PC-3 (cell line): ENCODE data around the gene TMEM18. TPM values are rescaled to one million over a fixed set of nuclear protein-coding genes. Genes with fewer than 3 reads are reported as not detected.

Source experiments
- ATAC-seq: fragments of 200-7000 bp; cut with Tn5 transposase; 2 replicates; pipeline ENCODE4 v1.9.1; 2020; ENCODE audit warnings: mild to moderate bottlenecking, moderate library complexity
- BruUV-seq: library from RNA; stranded (reverse); fragments of 400-500 nt; replicated peaks from 2 replicates; lab custom pipeline; 2021; lab: Mats Ljungman, UMichigan
- CTCF ChIA-PET: fragments of 300-600 bp; sonication (Branson Sonifier 250); formaldehyde crosslinking; loops from one replicate; lab custom pipeline; 2022; ENCODE audit warnings: antibody characterized with exemption; lab: Charles Lee
- POLR2A ChIA-PET: fragments of 300-600 bp; sonication (Branson Sonifier 250); formaldehyde crosslinking; loops from one replicate; lab custom pipeline; 2022; ENCODE audit warnings: antibody characterized with exemption; ENCODE audit not compliant: unreplicated experiment; lab: Charles Lee
- DNase-seq: peaks from one replicate; pipeline ENCODE4 v3.0.0-alpha.2; 2015
- H2AFZ ChIP-seq: fragments of 300-600 bp; sonication (generic); 2 replicates; pipeline ENCODE4 v1.6.0; 2016; ENCODE audit warnings: antibody characterized with exemption, low read length
- H3F3A ChIP-seq: fragments of 300-600 bp; sonication (generic); one replicate; pipeline ENCODE4 v1.6.0; 2017; ENCODE audit warnings: antibody characterized with exemption, low read length, control low read depth, mild to moderate bottlenecking; ENCODE audit not compliant: unreplicated experiment
- H3K27ac ChIP-seq: fragments of 300-600 bp; sonication (generic); 2 replicates; pipeline ENCODE4 v1.5.1; 2016; ENCODE audit warnings: mild to moderate bottlenecking, low read length
- H3K27me3 ChIP-seq: fragments of 300-600 bp; sonication (generic); 2 replicates; pipeline ENCODE4 v1.6.1; 2016; ENCODE audit warnings: low read length, mixed read lengths
- H3K36me3 ChIP-seq: fragments of 300-600 bp; sonication (generic); 2 replicates; pipeline ENCODE4 v1.6.1; 2016; ENCODE audit warnings: low read depth, mixed run types, low read length, mixed read lengths
- H3K4me1 ChIP-seq: fragments of 300-600 bp; sonication (generic); 2 replicates; pipeline ENCODE4 v1.5.1; 2016; ENCODE audit warnings: low read length; ENCODE audit not compliant: insufficient read depth
- H3K4me2 ChIP-seq: fragments of 300-600 bp; sonication (generic); 2 replicates; pipeline ENCODE4 v1.6.0; 2016; ENCODE audit warnings: low read length
- H3K4me3 ChIP-seq: fragments of 300-600 bp; sonication (generic); 2 replicates; pipeline ENCODE4 v1.5.1; 2016; ENCODE audit warnings: mild to moderate bottlenecking, low read length, mixed read lengths
- H3K79me2 ChIP-seq: fragments of 300-600 bp; sonication (generic); 2 replicates; pipeline ENCODE4 v1.6.1; 2017; ENCODE audit warnings: low read length, mixed read lengths
- H3K9ac ChIP-seq: fragments of 300-600 bp; sonication (generic); 2 replicates; pipeline ENCODE4 v1.6.0; 2016; ENCODE audit warnings: mild to moderate bottlenecking, low read length
- H3K9me2 ChIP-seq: fragments of 300-600 bp; sonication (generic); replicated peaks from 2 replicates; pipeline ENCODE4 v1.6.1; 2016; ENCODE audit warnings: mixed run types, low read length, mixed read lengths
- H3K9me3 ChIP-seq: fragments of 300-600 bp; sonication (generic); 2 replicates; pipeline ENCODE4 v1.6.1; 2016; ENCODE audit warnings: low read length, mixed read lengths
- H4K20me1 ChIP-seq: fragments of 300-600 bp; sonication (generic); 2 replicates; pipeline ENCODE4 v1.6.1; 2016; ENCODE audit warnings: low read length, mixed read lengths
- CTCF ChIP-seq: fragments of 300-600 bp; sonication (generic); conservative IDR thresholded peaks from 2 replicates; pipeline ENCODE4 v1.5.1; 2017; ENCODE audit warnings: antibody characterized with exemption, low read depth, mild to moderate bottlenecking, low read length
- EZH2 ChIP-seq: fragments of 300-600 bp; sonication (generic); IDR thresholded peaks from one replicate; pipeline ENCODE4 v1.6.1; 2017; ENCODE audit warnings: antibody characterized with exemption, mild to moderate bottlenecking, low read length; ENCODE audit not compliant: unreplicated experiment
- EZH2phosphoT487 ChIP-seq: fragments of 300-600 bp; sonication (generic); IDR thresholded peaks from 2 replicates; pipeline ENCODE4 v1.6.1; 2018; ENCODE audit warnings: mild to moderate bottlenecking, antibody characterized with exemption, low read length, borderline replicate concordance
- intact Hi-C: fragments of 100-400 bp; cut with micrococcal nuclease; formaldehyde crosslinking; loops from 2 replicates; pipeline ENCODE4 v1.9.0; 2023
- total RNA-seq: library from RNA; depleted of rRNA; stranded (reverse); fragments of >200 nt; gene quantifications from 2 replicates; pipeline ENCODE4 v1.2.3, GENCODE V29; 2014

The TMEM18 gene
- total RNA-seq, 1 experiment from 2014 or later: 25.5 TPM

DNA sequence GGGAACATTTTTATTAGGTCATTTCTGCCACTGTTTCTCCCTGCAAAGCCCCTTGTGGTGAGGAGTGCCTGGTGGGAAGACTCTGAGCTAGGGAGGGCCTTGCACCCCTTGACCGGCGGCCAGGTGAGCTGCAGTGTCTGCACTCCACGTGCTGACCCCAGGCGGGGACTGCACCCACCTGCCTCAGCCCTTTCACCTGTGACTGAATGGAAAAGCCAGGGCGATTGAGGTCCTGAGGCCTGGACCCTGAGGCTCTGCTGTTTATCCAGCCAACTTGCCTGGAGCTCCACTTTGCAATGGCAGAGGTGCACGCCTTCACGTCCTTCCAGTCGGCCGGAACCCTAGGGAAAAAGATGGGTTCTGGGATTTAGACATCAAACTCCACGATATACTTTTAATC, 53.1 kb downstream of the TMEM18 start:
- no peak for TF ChIP-seq EZH2
- no peak for TF ChIP-seq EZH2phosphoT487
- no peak for TF ChIP-seq CTCF
- Histone ChIP-seq H3K9me2 (no peaks in the 10 kb centered on the region), H4K20me1 (no peaks in the 10 kb centered on the region), H3K27me3 (no peaks in the 10 kb centered on the region), H3K4me3 (no peak overlapping the region), H3K4me2 (no peak overlapping the region), H3K79me2 (no peaks in the 10 kb centered on the region), H3K27ac (no peak overlapping the region), H3K9me3 (no peaks in the 10 kb centered on the region), H3F3A (peaks cover 3% of the 10 kb centered on the region), H3K9ac (no peak overlapping the region), H2AFZ (no peak overlapping the region), H3K4me1 (peaks cover 12% of the 10 kb centered on the region), H3K36me3 (no peaks in the 10 kb centered on the region)
- ATAC-seq (no peak), DNase-seq (no peak)
- POLR2A ChIA-PET: no interaction called here
- intact Hi-C loops: no loop called here
- no TSS peak for BruUV-seq
- CTCF ChIA-PET: no interaction called here

DNA sequence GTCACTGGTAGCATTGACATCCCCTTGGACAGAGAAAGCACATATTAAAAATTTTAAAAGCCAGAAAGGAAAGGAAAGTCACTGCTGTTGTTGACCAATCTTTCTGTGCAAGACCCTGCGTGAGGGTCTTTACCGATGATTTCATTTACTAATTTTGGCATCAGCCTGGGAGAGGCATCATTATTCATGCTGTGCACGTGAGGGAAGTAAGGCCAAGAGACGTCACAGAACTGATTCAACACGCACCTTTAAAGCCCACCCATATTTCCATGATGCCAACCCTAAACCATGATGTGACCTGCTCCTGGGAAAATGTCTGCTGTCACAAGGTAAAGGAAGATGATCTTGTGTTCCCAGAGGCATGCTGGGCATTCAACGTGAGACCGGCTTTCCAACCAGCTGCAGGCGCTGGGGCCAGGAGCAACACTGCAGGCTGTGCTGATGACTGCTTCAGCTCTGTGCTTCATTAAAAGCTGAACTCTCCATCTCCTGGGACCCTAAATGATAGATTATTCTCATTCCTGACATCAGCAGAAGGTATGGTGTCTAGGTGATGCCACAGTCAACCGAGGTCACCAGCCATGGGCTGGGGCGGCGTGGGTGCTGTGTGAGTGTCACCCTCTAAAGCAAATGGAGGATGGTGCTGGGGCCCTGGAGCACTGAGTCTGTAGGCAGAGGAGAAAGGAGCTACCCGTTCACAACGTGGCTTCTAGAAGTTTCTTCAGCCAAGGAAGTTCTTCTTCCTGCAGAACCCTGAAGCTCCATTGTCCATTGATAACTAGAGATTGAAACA, 53.9 kb downstream of the TMEM18 start:
- Histone ChIP-seq H3K9me3 (no peaks in the 10 kb centered on the region), H2AFZ (no peak overlapping the region), H3K4me1 (peaks cover 6% of the 10 kb centered on the region), H3K27me3 (no peaks in the 10 kb centered on the region), H3K79me2 (no peaks in the 10 kb centered on the region), H3K9me2 (no peaks in the 10 kb centered on the region), H3K36me3 (no peaks in the 10 kb centered on the region), H4K20me1 (no peaks in the 10 kb centered on the region), H3F3A (no peaks in the 10 kb centered on the region), H3K27ac (no peak overlapping the region), H3K4me3 (no peak overlapping the region), H3K4me2 (no peak overlapping the region), H3K9ac (no peak overlapping the region)
- CTCF ChIA-PET: no interaction called here
- BruUV-seq: no TSS peak
- ATAC-seq: no peak
- intact Hi-C loops: no loop called here
- POLR2A ChIA-PET: no interaction called here
- no peak for DNase-seq
- TF ChIP-seq EZH2: no peak
- TF ChIP-seq EZH2phosphoT487: no peak
- TF ChIP-seq CTCF: no peak

DNA sequence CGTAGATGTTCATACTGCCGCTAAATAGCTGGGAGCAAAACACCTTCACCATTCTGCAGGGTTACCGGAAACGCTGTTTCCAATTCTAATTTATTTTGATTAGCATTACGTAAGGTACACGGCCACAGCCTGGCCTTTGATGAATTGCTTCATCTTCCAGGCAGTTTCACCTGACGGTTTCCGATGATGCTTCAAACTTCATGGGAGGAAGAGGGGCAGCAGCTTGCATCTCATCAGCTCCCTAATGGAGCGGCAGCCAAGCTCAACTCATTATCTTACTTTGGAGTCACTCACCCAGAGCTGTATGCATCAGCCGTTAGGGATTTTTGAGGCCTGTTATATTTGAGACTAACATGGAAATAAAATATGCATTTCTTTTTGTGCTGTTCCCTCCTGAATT, 54.8 kb downstream of the TMEM18 start:
- CTCF ChIA-PET: no interaction called here

More for the DNA sequence above, 54.8 kb downstream of the TMEM18 start:
- H3K36me3 ChIP-seq: no peaks in the 10 kb centered on the region
- POLR2A ChIA-PET: no interaction called here
- TF ChIP-seq EZH2 (no peak), CTCF (no peak), EZH2phosphoT487 (no peak)
- no peaks in the 10 kb centered on the region for H3K79me2 ChIP-seq
- DNase-seq: no peak
- H3K27me3 ChIP-seq: no peaks in the 10 kb centered on the region
- H3K4me2 ChIP-seq: no peak overlapping the region
- no peak overlapping the region for H3K4me3 ChIP-seq
- BruUV-seq: no TSS peak
- no peak overlapping the region for H3K27ac ChIP-seq
- H3K9ac ChIP-seq: no peak overlapping the region
- no peak overlapping the region for H2AFZ ChIP-seq
- H3K9me2 ChIP-seq: no peaks in the 10 kb centered on the region
- H3F3A ChIP-seq: no peaks in the 10 kb centered on the region
- ATAC-seq: no peak
- no peaks in the 10 kb centered on the region for H3K9me3 ChIP-seq
- H4K20me1 ChIP-seq: no peaks in the 10 kb centered on the region
- H3K4me1 ChIP-seq: no peaks in the 10 kb centered on the region
- intact Hi-C loops: no loop called here
